Activated CD8-positive, alpha-beta T cell treated with anti-CD3 and anti-CD28 coated beads for 36 hours (primary cell): ENCODE results near the gene SHOC1. TPM values are rescaled to one million over a fixed set of nuclear protein-coding genes. Genes with fewer than 3 reads are reported as not detected.

Source experiments
- ATAC-seq: fragments of 200-7000 bp; cut with Tn5 transposase; one replicate; pipeline ENCODE4 v1.10.0; 2021; ENCODE audit warnings: mild to moderate bottlenecking, moderate library complexity
- CTCF ChIA-PET: fragments of 350-600 bp; sonication (Branson Sonifier 250); formaldehyde crosslinking; loops from one replicate; lab custom pipeline; 2021; ENCODE audit warnings: antibody characterized with exemption; lab: Charles Lee
- POLR2A ChIA-PET: fragments of 350-600 bp; sonication (Branson Sonifier 250); formaldehyde crosslinking; loops from one replicate; lab custom pipeline; 2021; ENCODE audit warnings: antibody characterized with exemption; lab: Charles Lee
- DNase-seq: peaks from one replicate; pipeline ENCODE4 v3.0.0-alpha.2; 2020
- H3K27ac Mint-ChIP-seq: one replicate; pipeline ENCODE4 v1.8.0; 2021; ENCODE audit warnings: mild to moderate bottlenecking, mixed read lengths
- H3K27me3 Mint-ChIP-seq: one replicate; pipeline ENCODE4 v1.8.0; 2021; ENCODE audit warnings: mixed read lengths
- H3K36me3 Mint-ChIP-seq: one replicate; pipeline ENCODE4 v1.8.0; 2021; ENCODE audit warnings: low read depth, mixed read lengths
- H3K4me1 Mint-ChIP-seq: one replicate; pipeline ENCODE4 v1.8.0; 2021; ENCODE audit warnings: low read depth, mixed read lengths
- H3K4me3 Mint-ChIP-seq: one replicate; pipeline ENCODE4 v1.8.0; 2021; ENCODE audit warnings: mild to moderate bottlenecking, moderate library complexity, mixed read lengths
- H3K9me3 Mint-ChIP-seq: one replicate; pipeline ENCODE4 v1.8.0; 2021; ENCODE audit warnings: mixed read lengths
- CTCF ChIP-seq: fragments of 200-600 bp; IDR thresholded peaks from one replicate; pipeline ENCODE4 v1.8.0; 2022; ENCODE audit warnings: antibody characterized with exemption, mild to moderate bottlenecking
- intact Hi-C: fragments of 100-400 bp; cut with micrococcal nuclease; formaldehyde crosslinking; loops from one replicate; pipeline ENCODE4 v1.10.0; 2022
- total RNA-seq, 2 experiments: library from RNA; stranded (reverse); gene quantifications; one replicate each; pipeline ENCODE4 v1.2.3, GENCODE V29; 2021

Gene SHOC1
- total RNA-seq, 2 experiments from 2014 or later = not detected

- Mint-ChIP-seq H3K27me3 (no peaks in the 10 kb centered on the region), H3K9me3 (no peaks in the 10 kb centered on the region), H3K36me3 (no peaks in the 10 kb centered on the region), H3K27ac (no peak overlapping the region), H3K4me3 (no peak overlapping the region), H3K4me1 (peaks cover 31% of the 10 kb centered on the region)
- ChIA-PET CTCF (no interaction called here), POLR2A (no interaction called here)
- DNase-seq = no peak
- no peak for TF ChIP-seq CTCF
- intact Hi-C loops = no loop called here
- no peak for ATAC-seq
Observed at GRCh38 chr9:111807197-111807596, 12.5 kb upstream of the SHOC1 start.

- Mint-ChIP-seq H3K27me3 (no peaks in the 10 kb centered on the region), H3K4me3 (no peak overlapping the region), H3K4me1 (peaks cover 34% of the 10 kb centered on the region), H3K36me3 (no peaks in the 10 kb centered on the region), H3K9me3 (no peaks in the 10 kb centered on the region), H3K27ac (no peak overlapping the region)
- CTCF ChIA-PET = interaction anchor here (0.7 kb wide), 1 partner anchor 102 kb away, joined by 3 read pairs; no protein-coding TSS in a partner anchor
- ATAC-seq (no peak), DNase-seq (no peak)
- intact Hi-C loops = no loop called here
- POLR2A ChIA-PET = no interaction called here
- TF ChIP-seq CTCF = no peak
Observed at GRCh38 chr9:111806259-111806658, 11.5 kb upstream of the SHOC1 start.

- intact Hi-C loops = no loop called here
- no peak for DNase-seq
- no peak overlapping the region for H3K4me3 Mint-ChIP-seq
- no peaks in the 10 kb centered on the region for H3K9me3 Mint-ChIP-seq
- no peaks in the 10 kb centered on the region for H3K36me3 Mint-ChIP-seq
- peak; percentile 66 for ATAC-seq
- peaks cover 35% of the 10 kb centered on the region for H3K4me1 Mint-ChIP-seq
- H3K27me3 Mint-ChIP-seq = no peaks in the 10 kb centered on the region
- ChIA-PET CTCF (interaction anchor here (0.7 to 1.0 kb wide), 2 partner anchors 9 to 103 kb away, joined by 3 read pairs; no protein-coding TSS in a partner anchor), POLR2A (interaction anchor here (0.6 kb wide), 2 partner anchors 130 to 174 kb away, joined by 3 read pairs; no protein-coding TSS in a partner anchor)
- no peak for TF ChIP-seq CTCF
- peak overlapping the region; percentile 72 for H3K27ac Mint-ChIP-seq
Observed at GRCh38 chr9:111805830-111806241, 11.1 kb upstream of the SHOC1 start.

- CTCF ChIA-PET = interaction anchor here (0.7 to 1.1 kb wide), 3 partner anchors 10 to 103 kb away, joined by 3 read pairs; no protein-coding TSS in a partner anchor
- no peak for TF ChIP-seq CTCF
- H3K36me3 Mint-ChIP-seq = no peaks in the 10 kb centered on the region
- H3K9me3 Mint-ChIP-seq = no peaks in the 10 kb centered on the region
- no peaks in the 10 kb centered on the region for H3K27me3 Mint-ChIP-seq
- H3K4me3 Mint-ChIP-seq = no peak overlapping the region
- POLR2A ChIA-PET = interaction anchor here (0.6 kb wide), 2 partner anchors 131 to 174 kb away, joined by 3 read pairs; no protein-coding TSS in a partner anchor
- no peak for ATAC-seq
- intact Hi-C loops = no loop called here
- peaks cover 35% of the 10 kb centered on the region for H3K4me1 Mint-ChIP-seq
- peak overlapping the region; percentile 72 for H3K27ac Mint-ChIP-seq
- DNase-seq = no peak
Observed at GRCh38 chr9:111805262-111805661, 10.5 kb upstream of the SHOC1 start.

GRCh38 chr9:111804636-111805035, 9.9 kb upstream of the SHOC1 start:
- POLR2A ChIA-PET = no interaction called here
- no peak for TF ChIP-seq CTCF
- no peak for ATAC-seq
- peak overlapping the region; percentile 87 for H3K27ac Mint-ChIP-seq
- peaks cover 35% of the 10 kb centered on the region for H3K4me1 Mint-ChIP-seq
- H3K4me3 Mint-ChIP-seq = peak overlapping the region; percentile 55
- CTCF ChIA-PET = interaction anchor here (1.1 kb wide), 1 partner anchor 62 kb away, joined by 3 read pairs; no protein-coding TSS in a partner anchor
- H3K9me3 Mint-ChIP-seq = no peaks in the 10 kb centered on the region
- no peaks in the 10 kb centered on the region for H3K36me3 Mint-ChIP-seq
- intact Hi-C loops = no loop called here
- no peak for DNase-seq
- H3K27me3 Mint-ChIP-seq = no peaks in the 10 kb centered on the region
